ENCODE measurements around the gene MRPL38.
A peak's percentile ranks its signal among the peaks of the same experiment; 100 is the strongest.

MRPL38 gene

GRCh38 chr17:75915268-75915667, 10.6 kb upstream of the MRPL38 start:
- no peak for TF ChIP-seq CTCF (IDR thresholded peaks at IDR 0.05; ENCODE audit: poor library complexity, severe bottlenecking)
- Histone ChIP-seq H3K36me3 (ENCODE audit: low read depth) (peaks cover 18% of the 10 kb centered on the region), H3K27me3 (ENCODE audit: insufficient read depth, poor library complexity, severe bottlenecking) (no peaks in the 10 kb centered on the region), H3K4me1 (ENCODE audit: insufficient read depth, poor library complexity, severe bottlenecking) (peaks cover 4% of the 10 kb centered on the region), H3K27ac (ENCODE audit: poor library complexity, severe bottlenecking) (no peak overlapping the region), H3K4me3 (ENCODE audit: severe bottlenecking) (no peak overlapping the region), H3K9me3 (ENCODE audit: severe bottlenecking) (no peaks in the 10 kb centered on the region)
- no peak for DNase-seq (ENCODE audit: low spot score)
- ATAC-seq (ENCODE audit: low read depth), result no peak

- H3K27ac ChIP-seq (ENCODE audit: poor library complexity, severe bottlenecking), result no peak overlapping the region
- DNase-seq (ENCODE audit: low spot score) (no peak), ATAC-seq (ENCODE audit: low read depth) (no peak)
- H3K9me3 ChIP-seq (ENCODE audit: severe bottlenecking), result no peaks in the 10 kb centered on the region
- peaks cover 18% of the 10 kb centered on the region for H3K36me3 ChIP-seq (ENCODE audit: low read depth)
- no peak for TF ChIP-seq CTCF (IDR thresholded peaks at IDR 0.05; ENCODE audit: poor library complexity, severe bottlenecking)
- H3K27me3 ChIP-seq (ENCODE audit: insufficient read depth, poor library complexity, severe bottlenecking), result no peaks in the 10 kb centered on the region
- H3K4me1 ChIP-seq (ENCODE audit: insufficient read depth, poor library complexity, severe bottlenecking), result peaks cover 9% of the 10 kb centered on the region
- no peak overlapping the region for H3K4me3 ChIP-seq (ENCODE audit: severe bottlenecking)
Observed at GRCh38 chr17:75914643-75915267, 10.1 kb upstream of the MRPL38 start.

GRCh38 chr17:75913537-75914210, 9.0 kb upstream of the MRPL38 start:
- Histone ChIP-seq H3K4me1 (ENCODE audit: insufficient read depth, poor library complexity, severe bottlenecking) (peaks cover 10% of the 10 kb centered on the region), H3K9me3 (ENCODE audit: severe bottlenecking) (no peaks in the 10 kb centered on the region), H3K27me3 (ENCODE audit: insufficient read depth, poor library complexity, severe bottlenecking) (no peaks in the 10 kb centered on the region), H3K27ac (ENCODE audit: poor library complexity, severe bottlenecking) (no peak overlapping the region), H3K36me3 (ENCODE audit: low read depth) (peaks cover 15% of the 10 kb centered on the region), H3K4me3 (ENCODE audit: severe bottlenecking) (no peak overlapping the region)
- TF ChIP-seq CTCF (IDR thresholded peaks at IDR 0.05; ENCODE audit: poor library complexity, severe bottlenecking), result no peak
- ATAC-seq (ENCODE audit: low read depth) (no peak), DNase-seq (ENCODE audit: low spot score) (no peak)

GRCh38 chr17:75910699-75911098, 6.0 kb upstream of the MRPL38 start:
- H3K36me3 ChIP-seq (ENCODE audit: low read depth), result peaks cover 7% of the 10 kb centered on the region
- no peaks in the 10 kb centered on the region for H3K9me3 ChIP-seq (ENCODE audit: severe bottlenecking)
- peaks cover 10% of the 10 kb centered on the region for H3K4me1 ChIP-seq (ENCODE audit: insufficient read depth, poor library complexity, severe bottlenecking)
- H3K27ac ChIP-seq (ENCODE audit: poor library complexity, severe bottlenecking), result peak overlapping the region; percentile 44
- DNase-seq (ENCODE audit: low spot score) (no peak), ATAC-seq (ENCODE audit: low read depth) (no peak)
- no peaks in the 10 kb centered on the region for H3K27me3 ChIP-seq (ENCODE audit: insufficient read depth, poor library complexity, severe bottlenecking)
- TF ChIP-seq CTCF (IDR thresholded peaks at IDR 0.05; ENCODE audit: poor library complexity, severe bottlenecking), result no peak
- H3K4me3 ChIP-seq (ENCODE audit: severe bottlenecking), result no peak overlapping the region

- DNase-seq (ENCODE audit: low spot score), result peak; percentile 69
- TF ChIP-seq CTCF (IDR thresholded peaks at IDR 0.05; ENCODE audit: poor library complexity, severe bottlenecking), result no peak
- peak; percentile 60 for ATAC-seq (ENCODE audit: low read depth)
- Histone ChIP-seq H3K4me3 (ENCODE audit: severe bottlenecking) (no peak overlapping the region), H3K4me1 (ENCODE audit: insufficient read depth, poor library complexity, severe bottlenecking) (peaks cover 16% of the 10 kb centered on the region), H3K27ac (ENCODE audit: poor library complexity, severe bottlenecking) (peak overlapping the region; percentile 44), H3K36me3 (ENCODE audit: low read depth) (peaks cover 7% of the 10 kb centered on the region), H3K9me3 (ENCODE audit: severe bottlenecking) (no peaks in the 10 kb centered on the region), H3K27me3 (ENCODE audit: insufficient read depth, poor library complexity, severe bottlenecking) (no peaks in the 10 kb centered on the region)
Observed at GRCh38 chr17:75909812-75910274, 5.2 kb upstream of the MRPL38 start.
